GM19463 (cell line): Measurements from ENCODE around the gene KRT6B.
"Not testable (repeated sequence)": the region's sequence is repeated elsewhere in the genome, so short reads cannot be mapped to it uniquely, and the experiment has no call there.

ENCODE experiments used
- ATAC-seq: cut with Tn5 transposase; IDR thresholded peaks from one replicate; pipeline ENCODE4 v1.9.1; 2021; ENCODE audit warnings: mild to moderate bottlenecking, moderate library complexity; ENCODE audit not compliant: unreplicated experiment

Gene KRT6B

DNA sequence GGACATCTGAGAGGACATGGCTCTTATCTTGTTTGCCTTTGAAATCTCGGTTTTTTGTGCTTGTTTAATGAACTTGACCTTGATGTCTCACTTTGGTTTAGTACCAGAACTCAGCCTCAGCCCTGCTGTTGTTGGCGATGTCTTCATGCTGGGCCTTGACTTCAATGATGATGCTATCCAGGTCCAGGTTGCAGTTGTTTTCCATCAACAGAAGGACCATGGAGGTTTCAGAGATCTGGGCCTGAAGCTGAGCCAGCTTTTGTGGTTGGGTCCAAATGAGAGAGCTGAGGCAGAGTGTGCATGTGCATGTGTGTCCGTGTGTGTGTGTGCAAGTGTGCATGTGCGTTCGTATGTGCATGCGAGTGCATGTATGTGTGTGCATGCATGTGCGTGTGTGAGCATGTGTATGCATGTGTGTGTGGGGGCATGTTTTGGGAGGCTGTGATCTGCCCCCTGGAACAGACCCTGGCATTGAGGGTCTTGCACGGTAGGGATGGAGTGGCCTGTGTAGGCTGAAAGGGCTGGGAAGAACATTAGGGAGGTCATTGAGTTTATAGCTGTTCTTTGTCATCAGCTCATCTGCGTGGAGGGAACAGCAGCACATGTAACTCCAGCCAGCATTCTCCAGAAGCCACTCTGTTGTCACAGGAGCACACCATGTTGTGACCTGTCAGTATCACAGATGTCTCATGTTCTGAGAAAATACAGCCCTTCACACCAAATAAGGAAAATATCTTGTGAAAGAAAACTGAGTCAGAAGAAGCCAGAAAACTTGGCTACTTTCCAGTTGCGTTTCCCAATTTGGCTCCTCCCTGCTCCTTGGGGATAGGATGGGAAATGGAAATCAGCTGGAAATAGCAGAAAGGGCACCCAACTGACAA is 35.8 kb downstream of the KRT6B start:
- ATAC-seq, result no peak

DNA sequence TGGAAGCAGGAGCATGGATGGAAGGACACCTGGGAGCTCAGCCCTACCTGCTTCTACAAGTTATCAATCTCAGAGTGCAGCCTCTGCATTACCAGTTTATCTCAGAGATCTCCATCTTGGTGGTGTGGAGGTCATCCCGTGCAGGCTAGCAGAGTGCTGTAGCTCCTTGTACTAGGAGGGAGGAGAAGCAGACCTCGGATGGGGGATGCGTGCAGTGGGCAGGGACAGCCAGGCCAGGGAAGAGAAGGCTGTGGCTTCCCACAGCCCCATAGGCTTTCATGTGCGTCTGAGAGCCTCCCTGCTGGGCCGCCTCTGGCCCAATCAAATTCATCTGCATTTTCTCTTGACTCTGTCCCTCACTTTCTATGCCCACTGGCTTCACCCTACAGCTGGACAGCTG is 37.0 kb downstream of the KRT6B start:
- ATAC-seq, result no peak

- ATAC-seq, result no peak
Measured at GRCh38 chr12:52413782-52414345, 38.1 kb downstream of the KRT6B start.

- no peak for ATAC-seq
Measured at GRCh38 chr12:52413202-52413601, 38.7 kb downstream of the KRT6B start.

GRCh38 chr12:52411815-52412214 is 40.1 kb downstream of the KRT6B start:
- no peak for ATAC-seq

- ATAC-seq, result not testable (repeated sequence)
Measured at GRCh38 chr12:52410589-52411248, 41.2 kb downstream of the KRT6B start.

DNA sequence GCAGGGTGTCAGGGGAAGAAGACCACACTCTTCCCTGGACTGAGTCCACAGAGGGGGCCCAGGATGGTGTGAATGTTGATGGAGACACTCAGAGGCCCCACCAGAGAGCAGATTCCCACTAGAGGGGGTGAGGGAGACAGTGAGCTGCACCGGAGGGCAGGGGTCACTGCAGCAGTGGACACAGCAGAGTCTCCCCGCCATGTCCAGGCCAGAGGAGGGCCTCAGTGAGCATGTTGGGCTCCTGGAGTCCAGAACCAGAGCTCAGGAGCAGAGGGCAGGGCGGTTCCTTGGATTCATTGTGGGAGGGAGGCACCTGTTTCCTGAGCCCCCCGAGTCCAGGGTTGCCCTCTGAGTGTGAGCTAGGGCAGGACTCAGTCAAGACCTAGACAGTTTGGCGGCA is 44.0 kb downstream of the KRT6B start:
- no peak for ATAC-seq

GRCh38 chr12:52405922-52406385 is 46.0 kb downstream of the KRT6B start, which contains the start of gene KRT82:
TSS of gene KRT82 (minus strand) at chr12:52406335. CDS start at chr12:52406277, 58 bp downstream.
- ATAC-seq, result no peak

DNA sequence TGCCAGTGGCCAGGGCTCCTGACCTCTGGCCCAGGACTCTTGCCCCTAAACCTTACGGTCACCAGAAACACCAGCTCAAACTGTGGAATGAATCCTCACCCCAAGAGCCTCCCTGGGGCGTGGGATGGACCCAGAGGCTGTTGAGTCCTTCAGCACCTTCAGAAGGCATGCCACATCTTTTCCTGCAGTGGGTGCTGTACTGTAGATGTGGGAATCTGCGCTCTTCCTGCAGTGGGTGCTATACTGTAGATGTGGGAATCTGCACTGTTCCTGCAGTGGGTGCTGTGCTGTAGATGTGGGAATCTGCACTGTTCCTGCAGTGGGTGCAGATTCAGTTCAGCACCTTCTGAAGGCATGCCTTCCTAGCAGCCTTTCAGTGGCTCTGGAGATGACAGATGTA is 47.0 kb downstream of the KRT6B start:
- no peak for ATAC-seq

DNA sequence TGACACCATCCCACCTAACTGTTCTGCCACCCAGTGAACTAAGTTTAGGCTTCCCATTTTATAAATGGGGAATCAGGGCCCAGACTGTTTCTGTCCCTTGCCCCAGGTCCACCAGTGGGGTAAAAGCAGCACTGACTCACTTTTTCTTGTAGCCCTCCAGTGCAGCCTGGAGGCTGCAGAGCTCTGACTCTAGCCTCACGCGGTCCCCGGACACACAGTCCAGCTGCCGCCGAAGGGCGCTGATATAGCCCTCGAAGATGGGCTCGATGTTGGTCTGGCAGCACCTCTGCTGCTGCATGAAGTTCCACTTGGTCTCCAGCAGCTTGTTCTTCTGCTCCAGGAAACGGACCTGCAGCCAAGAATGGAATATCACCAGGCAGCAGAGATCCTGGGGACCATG is 48.4 kb downstream of the KRT6B start:
- ATAC-seq, result no peak

DNA sequence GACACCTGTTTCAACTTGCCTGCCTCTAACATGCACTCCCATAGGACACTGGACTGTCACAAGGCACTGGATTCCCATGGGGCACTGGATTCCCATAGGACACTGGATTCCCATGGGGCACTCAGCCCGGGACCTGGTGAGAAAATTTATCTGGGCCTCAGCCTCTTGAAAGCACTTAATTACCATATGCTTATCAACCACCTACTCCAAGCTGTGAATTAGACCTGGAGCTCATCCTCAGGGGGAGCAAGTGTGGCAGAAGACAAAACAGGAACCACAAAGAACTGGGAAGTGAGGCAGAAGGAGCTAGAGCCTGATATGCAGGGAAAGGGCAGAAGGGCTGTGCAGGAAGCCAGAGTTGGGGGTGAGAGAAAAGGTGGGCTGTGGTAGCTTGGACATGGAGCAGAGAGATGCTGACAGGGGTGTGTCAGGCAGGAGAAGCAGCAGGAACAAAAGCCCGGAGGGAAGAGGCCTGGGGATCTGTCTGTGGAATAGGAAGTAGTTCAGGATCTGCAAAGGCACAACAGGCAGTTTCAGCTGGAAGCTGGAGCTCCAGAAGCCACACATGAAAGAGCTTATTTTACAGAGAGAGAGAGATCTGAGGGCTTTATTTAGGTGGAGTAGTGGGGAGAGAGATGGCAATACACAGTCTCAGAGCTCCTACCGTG is 48.9 kb downstream of the KRT6B start:
- no peak for ATAC-seq

- ATAC-seq, result no peak
Measured at GRCh38 chr12:52402377-52402776, 49.6 kb downstream of the KRT6B start.

DNA sequence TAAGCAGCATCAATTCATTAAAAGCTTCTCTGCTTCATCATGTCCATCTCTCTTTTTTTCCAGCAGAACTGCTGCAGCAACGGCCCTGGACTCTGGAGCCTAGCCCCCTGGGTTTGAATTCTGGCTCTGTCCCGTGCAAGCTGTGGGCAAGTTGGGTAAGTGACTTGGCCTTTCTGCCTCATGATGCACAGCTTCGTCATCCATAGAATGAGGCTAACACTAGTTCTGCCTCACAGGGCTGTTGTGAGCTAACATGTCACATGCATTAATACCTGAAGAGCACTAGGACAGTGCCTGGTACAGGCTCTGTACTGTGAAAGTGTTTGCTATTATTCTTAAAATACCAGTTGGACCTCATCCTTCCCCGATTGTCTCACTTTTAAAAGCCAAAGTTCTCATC is 50.0 kb downstream of the KRT6B start:
- ATAC-seq, result no peak

DNA sequence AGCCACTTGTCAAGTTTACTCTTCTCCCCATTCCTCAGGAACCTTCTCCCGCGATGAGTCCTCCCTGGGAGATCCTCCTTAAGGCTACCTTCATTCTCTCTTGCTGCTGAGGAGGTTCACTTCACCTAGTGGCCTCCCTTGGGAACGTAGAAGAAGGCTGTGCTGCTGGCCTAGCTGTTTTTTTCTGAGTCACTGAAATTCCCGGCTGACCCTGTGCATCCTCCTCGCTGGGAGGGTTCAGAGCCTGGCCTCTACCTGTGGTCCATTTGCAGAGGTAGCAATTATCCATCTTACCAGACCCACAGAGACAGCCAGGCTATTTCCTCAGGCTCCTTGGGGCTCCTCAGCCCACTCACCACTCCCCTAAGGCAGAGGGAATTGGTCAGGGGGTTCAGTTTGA is 50.4 kb downstream of the KRT6B start:
- ATAC-seq, result no peak

DNA sequence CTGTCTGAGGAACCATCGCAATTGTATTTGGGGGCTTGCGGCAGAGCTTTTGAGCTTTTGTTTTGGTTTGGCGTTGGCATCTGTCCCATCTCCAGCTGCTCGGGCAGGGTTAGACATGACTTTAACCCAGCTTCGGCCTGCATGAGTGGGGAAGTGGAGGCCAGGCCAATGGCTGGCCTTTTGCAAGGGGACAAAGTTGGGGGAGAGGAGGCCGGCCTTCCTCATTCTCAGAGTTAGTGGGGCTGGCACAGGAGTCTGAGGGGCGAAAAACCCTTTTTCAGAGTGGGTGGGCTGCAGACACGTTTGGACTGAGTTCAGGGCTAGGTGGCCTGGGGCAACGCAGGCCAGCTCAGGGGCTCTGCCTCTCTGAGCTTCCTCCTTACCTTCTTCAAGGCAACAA is 51.0 kb downstream of the KRT6B start:
- no peak for ATAC-seq

GRCh38 chr12:52399756-52400155 is 52.2 kb downstream of the KRT6B start:
- no peak for ATAC-seq

- ATAC-seq, result no peak
Measured at GRCh38 chr12:52398176-52398575, 53.8 kb downstream of the KRT6B start.

- no peak for ATAC-seq
Measured at GRCh38 chr12:52396656-52397055, 55.3 kb downstream of the KRT6B start.
